ENCODE data around the gene TGFBR3.

DNA sequence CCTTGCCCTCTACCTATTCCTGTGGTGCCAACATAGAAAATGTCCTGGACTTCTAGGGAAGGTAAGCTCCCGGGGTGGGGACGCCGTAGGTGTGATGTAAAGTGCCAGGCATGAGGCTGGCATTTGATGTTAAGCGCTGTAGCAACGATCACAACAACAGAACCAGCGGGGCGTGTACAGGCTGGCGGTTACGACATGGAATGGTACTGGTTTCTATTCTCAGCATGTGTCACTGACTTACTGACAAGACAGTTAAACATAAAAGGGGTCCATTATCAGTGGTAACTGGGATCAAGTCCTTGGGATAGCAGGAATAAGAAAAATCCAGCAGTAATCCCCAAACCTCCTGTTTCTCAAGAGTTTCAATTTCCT, 58.9 kb downstream of the TGFBR3 start:
- TF ChIP-seq TAF1 (IDR thresholded peaks at IDR 0.05; ENCODE audit: borderline replicate concordance, insufficient read depth, low read length) (no peak), FOXP2 (optimal IDR thresholded peaks at IDR 0.05; ENCODE audit: borderline replicate concordance, extremely low read depth, extremely low read length, insufficient read depth) (no peak)
- TF ChIP-seq, protein P1, sequence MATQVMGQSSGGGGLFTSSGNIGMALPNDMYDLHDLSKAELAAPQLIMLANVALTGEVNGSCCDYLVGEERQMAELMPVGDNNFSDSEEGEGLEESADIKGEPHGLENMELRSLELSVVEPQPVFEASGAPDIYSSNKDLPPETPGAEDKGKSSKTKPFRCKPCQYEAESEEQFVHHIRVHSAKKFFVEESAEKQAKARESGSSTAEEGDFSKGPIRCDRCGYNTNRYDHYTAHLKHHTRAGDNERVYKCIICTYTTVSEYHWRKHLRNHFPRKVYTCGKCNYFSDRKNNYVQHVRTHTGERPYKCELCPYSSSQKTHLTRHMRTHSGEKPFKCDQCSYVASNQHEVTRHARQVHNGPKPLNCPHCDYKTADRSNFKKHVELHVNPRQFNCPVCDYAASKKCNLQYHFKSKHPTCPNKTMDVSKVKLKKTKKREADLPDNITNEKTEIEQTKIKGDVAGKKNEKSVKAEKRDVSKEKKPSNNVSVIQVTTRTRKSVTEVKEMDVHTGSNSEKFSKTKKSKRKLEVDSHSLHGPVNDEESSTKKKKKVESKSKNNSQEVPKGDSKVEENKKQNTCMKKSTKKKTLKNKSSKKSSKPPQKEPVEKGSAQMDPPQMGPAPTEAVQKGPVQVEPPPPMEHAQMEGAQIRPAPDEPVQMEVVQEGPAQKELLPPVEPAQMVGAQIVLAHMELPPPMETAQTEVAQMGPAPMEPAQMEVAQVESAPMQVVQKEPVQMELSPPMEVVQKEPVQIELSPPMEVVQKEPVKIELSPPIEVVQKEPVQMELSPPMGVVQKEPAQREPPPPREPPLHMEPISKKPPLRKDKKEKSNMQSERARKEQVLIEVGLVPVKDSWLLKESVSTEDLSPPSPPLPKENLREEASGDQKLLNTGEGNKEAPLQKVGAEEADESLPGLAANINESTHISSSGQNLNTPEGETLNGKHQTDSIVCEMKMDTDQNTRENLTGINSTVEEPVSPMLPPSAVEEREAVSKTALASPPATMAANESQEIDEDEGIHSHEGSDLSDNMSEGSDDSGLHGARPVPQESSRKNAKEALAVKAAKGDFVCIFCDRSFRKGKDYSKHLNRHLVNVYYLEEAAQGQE (IDR thresholded peaks at IDR 0.05; ENCODE audit: insufficient read depth in 1 of 2, low read depth in 2 of 2, low read length in 2 of 2): no peak
